Measurements from ENCODE around the gene ZNF621. TPM values are rescaled to one million over a fixed set of nuclear protein-coding genes. Genes with fewer than 3 reads are reported as not detected.
A peak's percentile ranks its signal among the peaks of the same experiment; 100 is the strongest.

The ZNF621 gene
- total and polyA plus RNA-seq, 9 of the 15 experiments (the other 6 are each of a cell fraction or from before 2014, with no cell fraction given), result 4.7 to 28.9 (median 20.6) TPM

DNA sequence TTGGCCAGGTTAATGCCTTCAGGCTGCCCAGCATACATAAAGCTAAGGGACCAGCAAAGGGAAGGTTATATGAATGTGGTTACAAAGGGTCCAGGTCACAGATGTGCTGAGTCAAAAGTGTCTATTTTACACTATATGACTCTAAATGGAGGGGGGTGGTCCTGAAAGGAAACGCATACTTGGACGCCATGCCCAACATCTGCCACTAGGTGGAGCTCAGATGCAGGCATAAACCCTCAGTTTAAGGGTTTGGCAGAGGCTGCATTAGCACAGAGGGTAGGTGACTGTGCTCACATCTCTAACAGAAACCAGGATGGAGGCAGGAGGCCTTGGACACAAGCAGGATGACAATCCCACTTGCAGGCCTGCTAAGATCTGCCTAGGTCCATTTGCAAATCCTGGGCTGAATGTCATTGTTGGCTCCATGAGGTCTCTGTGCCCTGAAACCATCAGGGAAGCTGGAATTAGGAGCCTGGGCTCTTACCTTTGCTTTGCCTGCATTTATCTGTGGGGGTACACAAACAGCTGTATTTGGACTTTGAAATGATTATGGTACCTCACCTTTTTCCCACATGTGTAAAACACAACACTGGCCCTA is 55.8 kb downstream of the ZNF621 start (continued):
- TF ChIP-seq, protein P1, sequence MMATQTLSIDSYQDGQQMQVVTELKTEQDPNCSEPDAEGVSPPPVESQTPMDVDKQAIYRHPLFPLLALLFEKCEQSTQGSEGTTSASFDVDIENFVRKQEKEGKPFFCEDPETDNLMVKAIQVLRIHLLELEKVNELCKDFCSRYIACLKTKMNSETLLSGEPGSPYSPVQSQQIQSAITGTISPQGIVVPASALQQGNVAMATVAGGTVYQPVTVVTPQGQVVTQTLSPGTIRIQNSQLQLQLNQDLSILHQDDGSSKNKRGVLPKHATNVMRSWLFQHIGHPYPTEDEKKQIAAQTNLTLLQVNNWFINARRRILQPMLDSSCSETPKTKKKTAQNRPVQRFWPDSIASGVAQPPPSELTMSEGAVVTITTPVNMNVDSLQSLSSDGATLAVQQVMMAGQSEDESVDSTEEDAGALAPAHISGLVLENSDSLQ (IDR thresholded peaks at IDR 0.05), result no peak
- TF ChIP-seq, protein P2, sequence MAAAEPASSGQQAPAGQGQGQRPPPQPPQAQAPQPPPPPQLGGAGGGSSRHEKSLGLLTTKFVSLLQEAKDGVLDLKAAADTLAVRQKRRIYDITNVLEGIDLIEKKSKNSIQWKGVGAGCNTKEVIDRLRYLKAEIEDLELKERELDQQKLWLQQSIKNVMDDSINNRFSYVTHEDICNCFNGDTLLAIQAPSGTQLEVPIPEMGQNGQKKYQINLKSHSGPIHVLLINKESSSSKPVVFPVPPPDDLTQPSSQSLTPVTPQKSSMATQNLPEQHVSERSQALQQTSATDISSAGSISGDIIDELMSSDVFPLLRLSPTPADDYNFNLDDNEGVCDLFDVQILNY (CRISPR knock-in tag; IDR thresholded peaks at IDR 0.05), result 0 out of 2 replicates have a peak, but pooled peaks have one; percentile 22
- TF ChIP-seq XRCC5 (IDR thresholded peaks at IDR 0.05; ENCODE audit: low read depth, low read length) (peak; percentile 62; the same call in 1 of the 2 replicates), CTBP1 (IDR thresholded peaks at IDR 0.05; ENCODE audit: borderline replicate concordance) (peak; percentile 33; the same call in 1 of the 2 replicates), RAD21 (CRISPR knock-in tag; conservative IDR thresholded peaks at IDR 0.05 in 1 of 2, IDR thresholded peaks at IDR 0.05 in 1 of 2) (peak; percentile 93 to 97), ZNF143 (CRISPR knock-in tag; IDR thresholded peaks at IDR 0.05) (no peak), ZFP1 (CRISPR knock-in tag; IDR thresholded peaks at IDR 0.05) (0 out of 2 replicates have a peak, but pooled peaks have one; percentile 8), SMC3 (conservative IDR thresholded peaks at IDR 0.05; ENCODE audit: insufficient read depth, low read depth, low read length) (peak; percentile 92), LCOR (CRISPR knock-in tag; IDR thresholded peaks at IDR 0.05) (peak; percentile 42; the same call in 1 of the 2 replicates)
